HG02678 (cell line): ENCODE data around the gene SMIM43.
"Not testable (repeated sequence)": the region's sequence is repeated elsewhere in the genome, so short reads cannot be mapped to it uniquely, and the experiment has no call there.

Experiments
- ATAC-seq: cut with Tn5 transposase; IDR thresholded peaks from one replicate; pipeline ENCODE4 v1.9.1; 2021; ENCODE audit warnings: mild to moderate bottlenecking, moderate library complexity; ENCODE audit not compliant: unreplicated experiment

SMIM43 gene

DNA sequence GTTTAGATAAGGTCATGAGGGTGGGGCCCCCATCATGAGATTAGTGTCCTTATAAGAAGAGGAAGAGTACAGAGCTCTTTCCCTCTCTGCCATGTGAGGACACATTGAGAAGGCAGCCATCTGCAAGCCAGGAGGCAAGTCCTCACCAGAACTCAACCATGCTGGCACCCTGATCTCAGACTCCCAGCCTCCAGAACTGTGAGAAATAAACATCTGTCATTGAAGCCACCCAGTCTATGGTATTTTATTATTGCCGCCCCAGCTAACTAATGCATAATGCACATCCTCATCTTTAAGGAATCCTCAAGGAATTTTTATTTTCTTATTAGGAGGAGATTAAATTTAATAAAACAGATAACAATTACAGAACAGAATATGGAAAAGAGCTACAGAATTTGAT lies 19.4 kb upstream of the SMIM43 start:
- ATAC-seq, result no peak

DNA sequence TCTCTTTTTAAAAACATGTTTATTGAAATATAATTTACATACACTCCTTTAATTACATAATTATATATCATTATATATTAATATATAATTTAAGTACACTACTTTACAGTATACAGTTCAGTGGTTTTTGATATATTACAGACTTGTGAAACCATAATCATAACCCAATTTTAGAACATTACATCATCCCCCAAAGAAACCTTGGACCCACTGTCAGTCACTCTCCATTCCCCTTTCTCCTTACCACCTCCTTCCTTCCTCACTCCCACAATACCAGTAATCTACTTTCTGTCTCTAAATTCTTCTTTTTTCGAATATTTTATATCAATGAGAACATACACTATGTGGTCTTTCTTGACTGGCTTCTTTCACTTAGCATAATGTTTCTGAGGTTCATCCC lies 18.2 kb upstream of the SMIM43 start:
- ATAC-seq, result no peak

DNA sequence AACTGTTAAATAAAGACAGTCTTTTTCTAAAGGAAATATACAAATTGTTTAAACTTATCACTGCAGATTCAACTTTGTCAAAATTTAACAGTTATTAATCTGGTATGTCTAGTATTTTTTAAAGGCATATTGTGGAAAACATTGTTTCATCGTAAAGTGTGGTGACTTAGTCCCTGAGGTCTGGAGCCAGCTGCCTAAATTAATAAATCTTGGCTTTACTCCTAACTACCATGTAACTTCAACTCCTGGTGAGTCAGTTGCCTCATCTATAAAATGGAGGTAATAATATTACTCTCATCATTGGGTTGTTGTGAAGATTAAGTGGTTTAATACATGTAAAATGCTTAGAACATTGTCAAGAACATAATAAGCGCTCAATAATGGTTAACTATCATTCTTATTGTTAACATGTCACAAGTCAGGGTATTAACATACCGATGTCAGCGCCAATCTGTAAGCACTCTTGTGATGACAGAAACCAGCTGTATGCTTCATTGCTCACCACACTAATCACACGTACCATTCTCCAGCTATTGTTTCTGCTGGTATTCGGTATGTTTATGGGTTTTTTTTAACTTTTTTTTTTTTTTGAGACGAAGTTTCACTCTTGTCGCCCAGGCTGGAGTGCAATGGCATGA lies 14.1 kb upstream of the SMIM43 start:
- no peak for ATAC-seq

DNA sequence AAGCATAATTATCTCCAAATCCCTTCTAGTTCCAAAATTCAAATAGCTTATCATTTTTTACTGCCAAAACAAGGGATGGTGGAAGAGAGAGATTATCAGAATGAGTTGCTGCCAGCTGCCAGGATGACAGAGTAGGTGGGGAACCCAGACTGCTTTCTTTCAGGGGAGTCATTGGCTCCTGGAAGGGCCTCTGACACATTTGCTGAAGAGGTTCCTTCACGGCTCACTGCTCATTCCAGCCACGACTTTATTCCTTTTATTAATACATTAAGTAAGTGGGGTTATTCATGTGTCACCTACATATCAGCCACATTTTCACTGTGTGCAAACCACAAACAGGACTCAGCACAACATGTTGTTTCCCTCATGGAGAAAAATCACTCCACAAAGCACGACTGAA lies 12.7 kb upstream of the SMIM43 start:
- ATAC-seq, result peak; percentile 54

DNA sequence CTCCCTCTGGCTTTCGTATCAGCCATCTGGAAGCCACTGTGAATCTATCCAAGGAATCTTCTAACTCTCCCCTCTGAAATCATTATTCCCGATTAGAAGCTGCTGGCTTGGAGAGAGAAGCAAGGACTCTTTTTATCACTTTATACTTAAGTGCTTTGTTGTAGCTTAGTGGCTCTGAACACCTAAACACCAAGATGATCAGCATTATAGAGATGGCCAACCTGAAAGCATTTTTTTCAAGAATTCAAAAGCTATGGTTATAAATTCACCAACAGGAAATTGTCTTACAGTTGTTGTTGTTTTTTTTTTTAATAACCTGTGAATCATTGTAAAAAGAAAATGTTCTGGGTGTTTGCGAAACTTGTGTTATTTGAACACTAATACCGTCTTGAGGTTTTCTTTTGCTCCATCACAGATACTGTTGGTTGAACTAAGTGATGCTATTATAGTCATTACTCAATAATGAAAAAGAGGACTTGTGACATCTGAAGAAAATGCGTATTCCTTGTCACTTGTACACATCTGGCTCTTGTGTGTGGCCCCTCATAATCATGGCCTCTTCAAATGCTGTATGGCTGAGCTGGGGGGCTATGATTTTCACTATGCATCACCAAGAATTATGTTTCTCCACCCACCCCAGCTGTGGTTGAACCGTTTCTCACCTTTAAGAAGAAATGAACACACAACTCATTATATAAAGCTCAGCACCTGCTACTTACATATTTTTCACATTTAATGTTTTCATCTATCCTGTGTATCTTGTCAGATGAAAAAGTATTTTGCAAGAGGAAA lies 11.8 kb upstream of the SMIM43 start:
- ATAC-seq, result peak; percentile 10

DNA sequence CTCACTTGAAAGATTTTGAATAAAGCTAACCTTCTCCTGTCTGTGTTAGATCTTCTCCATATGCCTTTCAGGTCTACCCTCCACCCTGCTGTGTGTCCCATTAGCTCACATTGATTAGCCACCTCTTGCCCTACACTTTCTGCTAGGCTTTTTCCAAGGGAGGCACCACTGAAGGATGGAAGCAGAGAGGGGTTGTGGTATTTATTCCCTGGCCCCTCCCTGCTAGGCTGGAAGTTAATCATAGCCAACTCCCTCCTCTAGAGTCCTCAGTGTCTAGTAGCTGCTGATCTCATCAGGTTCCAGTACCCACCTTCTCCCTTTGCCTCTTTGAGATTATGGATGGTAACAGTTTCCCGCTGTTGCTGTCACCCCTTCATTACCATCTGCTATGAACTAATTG lies 8.9 kb upstream of the SMIM43 start:
- ATAC-seq, result no peak

DNA sequence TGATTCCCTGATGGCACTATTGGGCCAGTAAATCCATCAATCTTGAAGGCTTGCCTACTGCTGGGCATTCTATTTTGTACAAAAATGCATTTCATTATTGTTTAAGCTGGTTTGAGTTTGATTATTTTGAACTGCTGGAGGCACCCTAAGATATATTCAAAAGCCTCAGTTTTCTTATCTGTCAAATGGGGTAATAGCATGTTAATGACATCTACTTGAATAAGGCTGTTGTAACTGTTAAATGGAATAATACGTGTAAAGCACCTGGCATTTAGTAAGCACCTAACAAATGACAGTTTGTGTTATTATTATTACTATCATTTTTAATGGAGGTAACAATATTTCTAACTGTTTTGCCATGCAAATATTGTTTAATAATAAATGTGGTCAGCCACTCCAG lies 6.9 kb upstream of the SMIM43 start:
- no peak for ATAC-seq

DNA sequence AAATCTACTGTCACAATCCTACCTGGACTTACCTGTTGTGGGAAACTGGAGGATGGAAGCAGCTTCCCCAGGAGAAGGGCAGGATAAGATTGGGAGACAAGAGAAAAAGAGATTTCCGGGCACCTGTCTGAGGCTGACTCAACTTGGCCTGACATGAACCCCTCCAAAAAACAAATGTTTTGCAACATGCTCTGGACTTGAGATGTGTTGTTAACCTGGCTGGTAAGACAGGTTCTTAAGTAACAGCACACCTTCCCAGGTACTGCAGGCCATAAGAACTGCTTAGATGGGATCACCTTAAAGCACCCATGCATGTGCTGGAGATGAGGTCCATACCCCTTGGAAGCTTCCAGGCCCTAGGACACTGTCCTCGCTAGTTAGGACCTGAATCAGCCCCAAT lies 4.4 kb upstream of the SMIM43 start:
- ATAC-seq, result no peak

DNA sequence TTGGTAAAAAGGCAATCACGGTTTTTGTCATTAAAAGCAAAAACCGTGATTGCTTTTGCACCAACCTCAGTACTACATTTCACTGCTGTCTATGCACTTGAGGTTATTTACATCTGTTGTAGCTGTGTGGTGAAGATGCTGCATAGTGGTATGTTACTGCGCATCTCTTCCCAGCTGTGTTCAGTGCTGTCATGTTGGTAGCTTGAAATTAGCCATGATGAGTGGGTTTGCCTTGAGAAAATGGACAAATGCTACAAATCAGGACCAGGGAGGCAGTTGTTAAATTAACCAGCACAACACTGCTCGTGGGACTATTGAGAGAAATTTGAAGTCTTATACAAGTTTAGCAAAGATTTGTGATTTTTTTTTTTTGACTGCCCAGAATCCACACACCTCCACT lies 2.2 kb upstream of the SMIM43 start:
- ATAC-seq, result no peak

DNA sequence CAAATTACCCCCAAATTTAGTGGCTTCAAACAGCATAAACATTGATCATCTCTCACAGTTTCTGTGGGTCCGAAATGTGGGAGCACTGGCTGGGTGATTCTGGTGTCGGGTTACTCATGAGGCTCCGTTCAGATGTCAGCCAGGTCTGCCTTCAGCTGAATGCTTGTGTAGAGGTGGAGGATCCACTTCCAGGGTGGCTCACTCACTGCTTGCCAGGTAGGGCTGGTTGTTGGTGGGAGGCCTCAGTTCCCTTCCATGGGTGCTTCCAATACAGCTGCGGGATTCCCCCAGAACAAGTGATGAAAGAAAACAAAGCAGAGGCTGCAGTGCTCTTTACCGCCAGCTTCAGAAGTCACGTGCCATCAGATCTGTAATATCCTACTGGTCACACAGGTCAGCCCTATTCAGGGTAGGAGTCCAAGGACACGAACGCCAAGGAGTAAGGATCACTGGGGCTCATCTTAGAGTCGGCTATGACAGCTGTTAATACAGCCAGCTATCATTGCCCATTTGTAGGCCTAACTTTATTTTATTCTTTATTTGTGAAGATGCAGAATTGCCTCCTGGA lies 1.1 kb upstream of the SMIM43 start:
- ATAC-seq, result no peak

DNA sequence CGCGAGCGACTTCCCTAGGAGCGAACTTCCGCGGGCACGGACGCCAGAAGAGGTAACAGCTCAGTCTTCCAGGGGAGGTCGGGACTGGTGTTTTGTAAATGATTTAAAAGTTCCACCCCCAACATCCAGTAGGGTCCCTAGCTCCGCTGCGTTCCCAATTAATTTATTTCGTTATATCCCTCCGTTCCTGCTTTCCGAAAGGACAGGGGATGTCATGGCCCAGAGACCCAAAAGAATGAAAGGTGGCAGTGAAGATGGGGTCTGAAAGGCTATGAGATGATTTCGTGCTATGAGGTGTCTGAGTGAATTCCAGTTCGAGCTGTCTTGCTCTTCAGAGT lies 373 bp upstream of the SMIM43 start:
- no peak for ATAC-seq

DNA sequence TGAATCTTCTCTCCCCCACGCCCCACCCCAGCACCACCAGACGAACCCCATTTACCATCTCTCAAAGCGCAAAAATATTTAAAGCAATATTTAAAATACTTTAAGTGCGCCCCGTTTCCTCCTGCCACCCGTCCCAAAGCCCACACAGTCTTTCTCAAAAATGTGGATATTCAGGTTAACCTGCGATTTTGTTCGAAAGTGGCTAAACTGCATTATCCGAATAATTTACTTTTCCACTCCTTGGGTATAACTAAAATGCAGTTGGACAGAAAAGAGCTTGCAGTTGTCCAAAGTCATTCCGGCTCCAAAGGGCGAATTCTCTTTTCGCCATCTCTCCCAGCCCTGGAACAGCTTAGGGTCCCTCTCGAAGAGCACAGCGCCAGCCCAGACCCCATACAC lies 662 bp downstream of the SMIM43 start:
- no peak for ATAC-seq

DNA sequence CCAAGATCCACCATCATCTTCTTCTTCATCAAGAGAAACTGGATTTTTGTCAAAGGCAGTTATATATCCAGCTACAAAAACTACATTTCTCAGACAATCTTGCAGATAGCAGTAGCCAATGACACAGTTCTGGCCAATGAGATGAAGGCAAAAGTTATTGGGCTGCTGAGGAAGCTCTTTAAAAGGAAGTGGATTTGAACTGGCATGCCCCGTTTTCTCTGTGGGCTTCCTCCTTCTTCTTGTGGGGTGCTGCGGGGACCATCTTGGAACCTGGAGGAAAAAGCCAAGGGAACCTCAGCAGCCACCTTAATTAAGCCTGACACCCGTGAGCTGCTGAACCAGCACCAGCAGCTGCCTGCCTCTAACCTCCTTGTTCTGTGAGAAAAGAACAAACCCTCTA lies 4.8 kb downstream of the SMIM43 start:
- ATAC-seq, result no peak

DNA sequence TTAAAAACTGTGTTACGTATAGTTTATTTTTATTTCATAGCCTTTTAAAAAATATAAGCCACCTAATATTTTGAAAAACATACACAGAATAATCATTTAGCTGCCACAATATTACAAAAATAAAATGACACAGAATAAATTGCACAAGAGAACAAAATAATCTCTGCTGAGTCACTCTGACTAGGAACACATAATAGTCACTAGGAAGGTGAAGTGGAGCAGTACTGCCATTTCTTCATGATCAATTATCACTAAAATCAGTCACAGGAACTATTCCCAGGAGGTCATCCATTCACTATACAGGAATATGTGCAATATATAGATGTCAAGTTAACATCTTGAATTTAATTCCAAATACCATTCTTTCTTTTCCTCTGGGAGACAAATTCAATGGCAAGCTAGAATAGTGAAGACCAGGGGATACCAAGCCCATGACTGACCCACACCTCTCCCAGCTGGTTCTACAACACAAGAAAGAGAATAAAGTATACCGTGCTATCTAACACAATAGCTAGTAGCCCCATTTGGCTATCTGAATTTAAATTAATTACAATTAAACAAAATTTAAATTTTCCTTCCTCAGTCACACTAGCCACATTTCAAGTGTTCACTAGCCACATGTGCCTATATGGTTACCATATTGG lies 5.9 kb downstream of the SMIM43 start:
- no peak for ATAC-seq

DNA sequence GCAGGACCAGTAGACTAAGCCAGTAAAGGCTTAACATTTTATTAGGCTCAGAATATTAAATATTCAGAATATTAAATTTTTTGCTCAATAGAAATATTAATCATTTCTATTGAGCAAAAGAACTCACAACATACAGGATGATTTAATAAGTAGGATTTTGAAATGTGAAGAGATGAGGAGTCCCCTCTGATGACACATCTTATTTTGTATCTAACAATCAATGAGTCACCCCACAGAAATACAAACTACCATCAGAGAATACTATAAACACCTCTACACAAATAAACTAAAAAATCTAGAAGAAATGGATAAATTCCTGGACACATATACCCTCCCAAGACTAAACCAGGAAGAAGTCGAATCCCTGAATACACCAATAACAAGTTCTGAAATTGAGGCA lies 12.8 kb downstream of the SMIM43 start:
- not testable (repeated sequence) for ATAC-seq

DNA sequence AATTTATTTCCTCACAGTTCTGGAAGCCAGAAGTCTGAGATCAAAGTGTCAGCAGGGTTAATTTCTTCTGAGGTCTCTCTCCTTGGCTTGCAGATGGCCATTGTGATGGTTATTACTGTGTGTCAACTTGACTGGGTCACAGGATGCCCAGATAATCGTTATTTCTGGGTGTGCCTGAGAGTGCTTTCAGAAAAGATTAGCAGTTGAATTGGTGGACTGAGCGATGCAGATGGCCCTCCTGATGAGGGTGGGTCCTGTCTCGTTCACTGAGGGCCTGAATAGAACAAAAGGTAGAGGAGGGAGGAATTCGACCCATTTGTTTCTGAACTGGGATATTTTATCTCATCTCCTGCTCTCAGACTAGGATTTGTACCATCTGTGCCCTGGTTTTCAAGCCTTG lies 15.7 kb downstream of the SMIM43 start:
- no peak for ATAC-seq

DNA sequence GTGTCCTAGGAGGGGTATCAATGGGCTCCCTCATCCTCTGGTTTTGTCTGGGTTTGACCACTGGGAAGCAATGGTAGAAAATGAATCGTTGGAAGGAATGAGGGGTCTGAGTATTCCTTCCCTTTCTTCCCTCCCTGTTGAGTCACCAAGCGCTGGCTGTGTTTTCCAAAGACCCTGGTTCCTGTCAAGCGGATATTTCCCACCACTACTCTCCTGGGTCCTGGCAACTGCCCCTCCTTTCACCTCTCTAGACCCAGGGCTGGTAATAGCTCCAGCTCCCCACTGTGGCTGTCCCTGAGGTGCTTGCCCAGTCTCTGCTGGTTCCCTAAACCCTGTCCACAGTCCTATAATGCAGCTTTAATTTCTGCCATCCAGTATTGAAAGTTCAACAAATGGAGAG lies 22.2 kb downstream of the SMIM43 start:
- ATAC-seq, result no peak

DNA sequence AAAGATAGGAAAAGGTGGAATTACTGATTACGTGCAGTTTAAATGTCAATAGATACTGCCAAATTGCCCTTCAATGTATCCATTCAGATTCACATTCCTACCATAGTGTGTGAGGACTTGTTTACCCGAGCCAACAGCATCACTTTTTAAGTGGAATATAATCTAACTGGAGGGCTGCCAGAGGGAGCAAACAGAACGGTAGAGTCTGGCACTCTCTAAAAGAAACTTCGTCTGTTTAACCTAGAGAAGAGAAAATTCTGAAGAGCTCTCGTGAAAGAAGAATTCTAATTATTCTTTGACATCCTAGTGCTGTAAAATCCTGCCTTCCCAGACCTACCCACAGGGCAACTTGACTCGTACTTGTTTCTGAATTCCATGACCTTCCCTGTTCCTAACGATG lies 23.2 kb downstream of the SMIM43 start:
- no peak for ATAC-seq

DNA sequence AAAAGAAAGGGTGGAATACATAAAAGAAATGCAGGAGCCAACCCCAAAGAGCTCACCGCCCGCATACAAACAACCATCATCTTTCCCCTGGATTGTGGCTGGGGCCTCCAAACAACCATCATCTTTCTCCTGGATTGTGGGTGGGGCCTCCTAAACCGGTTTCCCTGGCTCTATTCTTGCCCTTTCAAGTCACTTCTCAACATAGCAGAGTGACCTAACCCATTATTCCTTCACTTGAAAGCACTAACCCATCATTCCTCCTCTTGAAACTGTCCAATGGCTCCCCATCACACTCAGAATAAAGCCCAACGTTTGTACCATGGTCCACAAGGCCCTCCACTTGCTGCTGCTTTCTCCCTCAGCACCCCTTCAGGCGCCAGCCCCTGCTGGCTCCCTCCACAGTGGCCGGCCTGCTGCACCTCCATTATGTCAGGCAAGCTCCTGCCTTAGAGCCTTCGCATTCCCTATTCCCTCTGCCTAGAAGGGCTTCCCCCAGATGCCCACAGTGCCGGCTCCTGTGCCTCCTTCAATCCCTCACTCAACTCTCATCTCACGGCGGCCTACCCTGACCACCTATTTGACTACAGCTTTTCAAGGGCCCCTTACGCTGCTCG lies 24.1 kb downstream of the SMIM43 start:
- no peak for ATAC-seq

DNA sequence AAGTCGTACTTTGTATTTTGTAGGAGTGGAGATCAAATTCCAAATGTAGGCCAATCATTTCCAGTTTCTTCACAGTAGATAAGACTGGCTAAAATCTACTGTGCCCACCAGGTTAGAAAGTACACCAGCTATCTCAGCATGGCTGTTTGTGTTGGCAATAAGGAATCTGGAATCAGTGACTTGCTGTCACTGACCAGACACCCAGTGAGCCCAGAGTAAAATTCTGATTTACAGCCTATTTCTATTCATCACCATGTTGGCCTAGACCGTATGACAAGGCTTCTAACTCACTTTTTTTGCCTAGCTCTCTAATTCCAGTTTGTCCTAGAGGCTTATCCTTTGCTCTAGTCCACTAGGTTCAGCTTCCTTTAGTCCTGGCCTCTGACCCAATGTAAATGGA lies 25.4 kb downstream of the SMIM43 start:
- no peak for ATAC-seq

DNA sequence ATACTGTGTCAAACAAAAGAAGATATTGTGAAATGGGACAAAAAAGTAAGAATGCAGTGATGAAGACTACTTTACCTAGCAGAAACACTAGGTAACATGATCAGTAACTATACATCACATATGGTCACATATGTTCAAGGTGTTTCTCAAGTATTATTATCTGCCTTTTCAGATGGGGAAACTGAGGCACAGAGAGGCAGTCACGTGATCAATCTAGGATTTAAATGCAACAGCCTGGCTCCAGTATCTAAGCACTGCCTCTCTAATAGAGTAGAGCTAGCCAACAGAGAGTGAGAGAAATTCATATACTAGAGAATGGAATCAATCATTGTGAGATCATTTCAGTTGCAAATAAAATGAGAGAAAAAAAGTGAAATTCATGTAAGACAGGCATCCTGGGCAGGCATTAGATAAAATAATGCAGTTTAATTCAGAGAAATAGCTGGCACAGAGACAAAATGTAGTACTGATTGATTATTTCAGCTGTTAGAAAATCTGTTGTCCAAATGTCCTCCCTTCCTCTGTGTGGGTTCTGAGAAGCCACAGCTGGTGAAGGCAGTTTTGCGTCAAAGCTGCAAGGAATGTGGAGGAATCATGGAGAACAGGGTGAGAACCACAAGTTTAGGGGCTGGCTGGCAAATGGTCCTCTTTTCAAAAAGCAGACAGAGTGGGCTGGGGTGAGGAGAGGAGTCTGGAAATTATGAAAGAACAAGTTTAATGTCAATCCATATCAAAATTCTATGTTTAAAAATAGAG lies 26.0 kb downstream of the SMIM43 start:
- ATAC-seq, result no peak
